RWPE1 (cell line): ENCODE results near the gene SYT14.

Experiments used
- CTCF ChIA-PET: fragments of 350-600 bp; sonication (Branson Sonifier 250); formaldehyde crosslinking; extraction: SDS; loops from one replicate; lab custom pipeline; 2021; lab: Yijun Ruan, JAX
- POLR2A ChIA-PET: fragments of 400-600 bp; formaldehyde crosslinking; extraction: SDS; loops from one replicate; lab custom pipeline; 2020; ENCODE audit warnings: antibody characterized with exemption; ENCODE audit not compliant: low non-redundant PET; lab: Yijun Ruan, JAX
- DNase-seq: peaks from one replicate; pipeline ENCODE4 v3.0.0; 2012; ENCODE audit warnings: low spot score
- H3K27ac ChIP-seq: fragments of 450-650 bp; 2 replicates; pipeline ENCODE4 v1.5.1; 2017
- CTCF ChIP-seq: fragments of 450-650 bp; conservative IDR thresholded peaks from 2 replicates; pipeline ENCODE4 v1.5.1; 2017; ENCODE audit warnings: low read depth, mild to moderate bottlenecking

SYT14 gene

GRCh38 chr1:210201681-210202080 is 263.7 kb downstream of the SYT14 start:
- CTCF ChIA-PET: interaction anchor here (1.4 kb wide), 1 partner anchor 109 kb away, joined by 4 read pairs; no protein-coding TSS in a partner anchor
- POLR2A ChIA-PET: no interaction called here
- no peak for TF ChIP-seq CTCF
- H3K27ac ChIP-seq: no peak overlapping the region
- DNase-seq: no peak

DNA sequence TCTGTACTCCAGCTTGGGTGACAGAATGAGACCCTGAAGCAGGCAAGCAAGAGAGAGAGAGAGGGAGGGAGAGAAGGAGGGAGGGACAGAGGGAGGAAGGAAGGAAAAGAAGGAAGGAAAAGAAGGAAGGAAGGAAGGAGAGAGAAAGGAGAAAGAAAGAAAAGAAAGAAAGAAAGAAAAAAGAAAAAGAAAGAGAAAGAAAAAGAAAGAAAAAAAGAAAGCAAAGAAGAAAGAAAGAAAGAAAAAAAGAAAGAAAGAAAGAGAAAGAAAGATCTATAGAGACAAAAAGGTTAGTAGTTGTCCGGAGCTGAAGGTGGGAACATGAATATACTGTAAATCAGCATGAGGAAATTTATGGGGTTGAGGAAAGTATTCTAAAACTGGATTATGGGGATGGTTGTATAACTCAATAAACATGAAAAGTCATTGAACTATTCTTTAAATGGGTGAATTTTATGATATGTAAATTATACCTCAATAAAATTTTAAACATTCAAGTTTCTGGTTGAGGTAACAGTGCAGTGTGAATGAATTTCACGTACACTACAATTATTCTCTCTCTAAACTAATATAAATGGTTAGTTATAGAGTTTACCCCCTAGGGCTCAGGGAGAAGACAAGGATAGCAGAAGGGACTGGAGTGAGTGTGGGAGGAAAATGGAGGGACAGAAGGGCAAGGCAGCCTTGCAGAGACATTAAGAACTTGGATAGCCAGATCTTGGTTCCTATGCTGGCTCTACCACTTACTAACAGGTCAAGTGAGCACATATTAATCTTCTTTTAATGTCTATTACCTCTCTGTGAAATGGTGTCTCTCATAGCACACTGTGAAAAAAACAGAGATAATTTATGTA is 269.8 kb downstream of the SYT14 start:
- TF ChIP-seq CTCF: no peak
- no peak for DNase-seq
- CTCF ChIA-PET: no interaction called here
- POLR2A ChIA-PET: no interaction called here
- H3K27ac ChIP-seq: no peak overlapping the region

GRCh38 chr1:210213335-210213734 is 275.3 kb downstream of the SYT14 start:
- no peak for DNase-seq
- ChIA-PET POLR2A (no interaction called here), CTCF (interaction anchor here (0.6 kb wide), 1 partner anchor 92 kb away, joined by 4 read pairs; no protein-coding TSS in a partner anchor)
- TF ChIP-seq CTCF: no peak
- no peak overlapping the region for H3K27ac ChIP-seq

GRCh38 chr1:210214573-210215409 is 276.8 kb downstream of the SYT14 start:
- no peak for DNase-seq
- H3K27ac ChIP-seq: no peak overlapping the region
- TF ChIP-seq CTCF: no peak
- ChIA-PET POLR2A (interaction anchor here (0.7 kb wide), 1 partner anchor 38 kb away, joined by 3 read pairs; no protein-coding TSS in a partner anchor), CTCF (interaction anchor here (1.1 kb wide), 1 partner anchor 14 kb away, joined by 3 read pairs; no protein-coding TSS in a partner anchor)

- POLR2A ChIA-PET: no interaction called here
- H3K27ac ChIP-seq: no peak overlapping the region
- CTCF ChIA-PET: no interaction called here
- no peak for TF ChIP-seq CTCF
- no peak for DNase-seq
Observed at GRCh38 chr1:210217482-210217881, 279.5 kb downstream of the SYT14 start.

DNA sequence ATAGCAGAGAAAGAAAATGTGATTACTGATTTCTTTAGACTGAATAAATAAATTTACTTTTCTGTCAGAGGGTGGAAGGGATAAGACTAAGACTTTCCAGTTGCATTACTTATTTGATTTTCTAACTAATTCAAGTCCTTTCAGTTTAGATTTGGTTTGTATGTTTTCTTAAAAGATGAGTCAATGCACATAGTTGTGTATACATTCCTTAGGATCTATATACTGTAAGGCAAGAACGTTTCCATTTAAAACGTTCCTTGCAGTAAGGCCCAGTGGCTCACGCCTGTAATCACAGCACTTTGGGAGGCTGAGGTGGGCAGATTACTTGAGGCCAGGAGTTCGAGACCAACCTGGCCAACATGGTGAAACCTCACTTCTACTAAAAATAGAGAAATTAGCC is 280.0 kb downstream of the SYT14 start:
- ChIA-PET CTCF (no interaction called here), POLR2A (no interaction called here)
- no peak for DNase-seq
- TF ChIP-seq CTCF: no peak
- no peak overlapping the region for H3K27ac ChIP-seq
